AG08395 (cell line): ENCODE data around the gene QDPR.
"Not testable (repeated sequence)": the region's sequence is repeated elsewhere in the genome, so short reads cannot be mapped to it uniquely, and the experiment has no call there.

ENCODE experiments used
- DNase-seq: peaks from one replicate; pipeline ENCODE4 v3.0.0; 2012; ENCODE audit warnings: mixed read lengths, low spot score

QDPR gene

DNA sequence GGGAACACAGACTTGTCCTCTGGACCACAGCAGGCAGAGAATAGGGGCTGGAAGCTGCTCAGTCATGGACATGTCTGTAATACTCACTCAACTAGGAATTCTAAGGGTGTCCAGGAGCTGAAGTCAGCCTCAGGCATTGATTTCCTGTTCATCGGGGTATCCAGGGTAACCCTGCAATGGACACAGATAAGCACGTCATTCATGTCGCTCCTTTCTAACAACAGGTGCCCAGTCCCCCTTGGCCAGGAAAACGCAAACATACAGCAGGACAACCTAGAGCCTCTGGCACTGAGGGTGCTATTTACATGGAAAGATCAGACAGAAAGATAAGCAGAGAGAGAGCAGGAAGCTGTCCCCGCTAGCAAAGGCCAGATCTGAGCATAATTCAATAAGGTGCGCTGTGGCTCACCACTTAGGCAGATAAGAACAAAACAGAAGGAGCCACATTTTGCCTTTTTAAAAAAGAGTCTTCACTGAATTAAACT lies 21.3 kb downstream of the QDPR start:
- DNase-seq, result no peak

DNA sequence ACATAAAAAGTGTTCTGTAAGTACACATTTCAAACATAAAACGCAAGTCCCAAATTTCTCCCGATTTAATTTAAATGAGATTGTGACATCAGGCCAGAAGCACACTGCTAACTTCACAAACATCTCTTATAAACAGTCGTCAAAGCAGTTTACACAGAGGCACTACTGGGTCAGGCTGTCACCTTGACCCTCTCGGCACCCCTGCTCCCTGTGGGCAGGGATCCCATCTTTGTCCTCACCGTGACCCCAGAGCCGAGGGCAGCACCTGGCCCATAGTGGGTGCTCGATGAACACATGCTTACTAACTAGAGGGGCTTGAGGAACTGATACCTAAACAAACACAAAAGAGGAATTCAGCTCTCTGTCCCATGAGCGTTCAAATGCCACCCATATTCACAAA lies 22.2 kb downstream of the QDPR start:
- no peak for DNase-seq

DNA sequence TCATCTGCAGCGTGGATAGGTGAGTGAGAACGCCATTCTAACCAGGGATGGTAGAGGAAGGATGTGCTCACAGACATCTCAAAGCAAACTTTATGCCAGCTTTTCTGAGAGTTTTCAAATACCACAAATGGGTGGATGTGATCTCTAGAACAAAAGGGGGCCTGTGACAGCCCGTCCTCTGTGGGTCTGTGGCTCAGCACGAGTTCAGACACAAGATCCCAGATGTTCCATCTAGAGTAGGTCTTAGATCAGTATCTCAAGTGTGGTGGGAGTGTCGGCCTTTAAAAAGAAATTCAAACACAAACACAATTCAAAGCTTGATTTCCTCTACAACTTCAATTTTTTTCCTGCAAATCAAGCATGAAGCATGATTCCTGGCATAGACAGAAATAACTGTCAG lies 22.8 kb downstream of the QDPR start:
- DNase-seq, result no peak

DNA sequence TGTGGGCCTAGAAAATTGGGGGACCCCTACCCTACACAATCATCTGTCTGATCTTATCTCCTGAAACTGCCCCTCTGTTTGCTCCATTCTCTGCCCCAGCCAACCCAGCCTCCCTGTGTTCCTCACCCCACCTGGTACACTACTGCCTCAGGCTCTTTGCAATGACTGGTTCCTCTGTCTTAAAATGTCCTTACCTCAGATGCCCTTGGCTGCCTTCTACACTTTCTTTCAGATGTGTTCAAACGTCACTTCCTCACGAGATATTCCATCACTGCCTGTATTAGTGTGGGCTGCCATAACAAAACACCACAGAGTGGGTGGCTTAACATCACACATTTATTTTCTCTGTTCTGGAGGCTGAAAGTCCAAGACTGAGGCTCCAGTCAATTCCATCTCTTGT lies 29.2 kb downstream of the QDPR start:
- DNase-seq, result no peak

DNA sequence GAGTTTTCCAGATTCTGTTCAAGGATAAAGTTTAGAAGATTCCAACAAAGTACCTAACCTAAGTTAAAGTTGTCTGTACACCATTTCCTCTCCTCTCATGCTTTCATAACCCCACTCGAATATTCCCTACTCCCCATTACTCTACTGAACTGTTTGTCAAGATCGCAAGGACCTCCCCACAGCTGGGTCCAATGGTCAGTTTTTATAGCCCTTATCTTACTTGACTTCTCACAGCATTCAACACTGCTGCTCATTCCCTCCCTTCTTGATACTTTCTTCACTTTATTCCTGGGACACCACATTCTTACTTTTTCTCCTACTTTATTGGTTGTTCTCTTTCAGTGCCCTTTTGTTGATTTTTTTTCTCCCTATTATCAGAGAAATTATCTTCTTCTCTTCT lies 30.9 kb downstream of the QDPR start:
- DNase-seq, result no peak

DNA sequence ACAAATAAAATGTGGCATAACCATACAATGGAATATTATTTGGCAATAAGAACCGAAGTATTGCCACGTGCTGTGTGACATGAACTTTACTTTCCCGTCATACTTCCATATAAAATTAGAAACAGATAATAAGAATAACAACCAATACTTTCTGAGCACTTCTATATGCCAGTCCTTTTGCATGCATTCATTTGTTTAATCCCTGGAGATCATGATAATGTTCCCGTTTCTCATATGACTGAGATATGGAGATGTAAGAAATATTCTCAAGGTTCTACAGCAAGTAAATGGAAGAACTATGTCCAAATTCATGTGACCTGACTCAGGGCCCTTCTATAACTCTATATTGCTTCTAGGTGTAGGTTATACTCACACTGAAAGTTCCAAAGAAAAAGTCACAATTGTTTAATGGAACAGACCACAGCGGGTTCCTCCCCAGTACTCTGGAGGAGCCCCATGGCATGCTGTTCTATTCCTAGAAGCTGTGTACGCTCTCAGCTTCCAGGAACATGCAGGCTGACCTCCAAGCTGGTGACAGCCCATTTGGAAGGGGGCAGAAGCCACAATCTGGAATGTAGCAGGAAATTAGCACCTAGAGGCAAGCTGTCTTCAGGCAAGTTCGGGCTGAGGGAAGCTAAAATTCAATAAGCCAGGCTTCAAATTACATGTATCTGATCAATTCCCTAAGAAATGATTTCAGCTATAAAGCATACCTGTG lies 31.5 kb downstream of the QDPR start:
- no peak for DNase-seq

DNA sequence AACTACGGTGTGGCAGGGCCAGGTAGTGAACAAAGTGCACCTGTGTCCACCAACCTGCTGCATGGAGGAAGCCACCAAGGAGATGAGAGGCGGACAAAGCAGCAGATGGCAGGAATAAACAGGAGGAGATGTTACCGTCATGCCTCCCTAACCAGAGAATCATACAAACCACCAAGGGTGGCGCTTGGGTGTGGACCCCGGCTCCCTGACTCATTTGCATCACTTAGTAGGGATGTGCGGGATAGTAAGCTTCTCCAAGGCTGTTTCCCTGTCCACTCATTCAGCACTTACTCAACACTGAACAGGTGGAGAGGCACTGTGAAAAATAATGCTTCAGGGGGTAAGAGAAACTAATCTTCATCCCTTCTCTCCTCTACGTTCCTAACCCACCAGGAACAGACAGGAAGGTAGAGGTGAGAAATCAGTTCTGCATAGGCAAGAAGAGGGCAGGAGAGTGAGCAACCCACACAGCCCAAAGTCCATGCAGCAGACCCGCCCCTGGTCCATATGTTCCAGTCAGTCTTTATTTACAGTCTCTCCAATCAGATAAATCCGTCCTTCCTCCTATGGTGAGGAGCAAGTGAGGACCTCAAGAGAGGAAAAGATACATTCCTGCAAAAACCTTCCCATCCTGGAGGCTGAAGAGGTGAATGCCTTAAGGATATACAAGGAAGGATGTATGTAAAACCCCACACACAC lies 34.0 kb downstream of the QDPR start:
- no peak for DNase-seq

DNA sequence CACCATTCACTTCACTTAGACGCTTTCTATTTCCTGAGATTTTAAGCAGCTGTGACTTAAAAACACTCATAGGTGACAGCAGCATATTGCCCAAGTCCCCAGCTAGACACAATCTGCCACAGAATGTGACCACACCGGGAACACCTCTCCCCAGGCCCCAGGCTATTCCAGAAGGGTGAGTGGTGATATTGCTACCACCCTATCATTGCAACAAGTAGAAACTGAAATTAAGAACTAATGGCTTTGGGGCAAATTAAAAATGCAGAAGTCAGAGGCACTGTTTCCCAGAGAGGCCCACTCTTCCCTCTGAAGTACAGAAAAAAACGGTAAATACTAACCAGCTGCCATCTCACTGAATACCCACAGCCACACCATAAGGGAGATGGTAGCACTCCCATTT lies 35.0 kb downstream of the QDPR start:
- DNase-seq, result no peak

DNA sequence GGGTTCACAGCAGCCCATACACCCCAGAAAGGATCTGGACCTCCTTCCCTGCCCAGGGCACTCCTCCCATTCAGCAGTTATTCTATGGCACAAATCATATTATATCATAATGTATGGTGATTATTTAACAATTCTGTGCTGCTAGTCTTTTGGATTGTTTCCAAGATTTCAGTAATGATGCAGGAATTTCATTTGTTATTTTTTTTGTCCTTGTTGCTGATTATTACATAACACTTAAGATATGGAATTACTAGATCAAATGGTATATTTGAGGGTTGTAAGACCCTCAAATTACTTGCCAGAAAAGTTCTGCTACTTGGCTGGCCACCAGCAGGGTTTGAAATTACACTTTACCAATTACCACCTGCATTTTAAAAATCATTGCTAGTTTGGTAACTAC lies 36.4 kb downstream of the QDPR start:
- no peak for DNase-seq

DNA sequence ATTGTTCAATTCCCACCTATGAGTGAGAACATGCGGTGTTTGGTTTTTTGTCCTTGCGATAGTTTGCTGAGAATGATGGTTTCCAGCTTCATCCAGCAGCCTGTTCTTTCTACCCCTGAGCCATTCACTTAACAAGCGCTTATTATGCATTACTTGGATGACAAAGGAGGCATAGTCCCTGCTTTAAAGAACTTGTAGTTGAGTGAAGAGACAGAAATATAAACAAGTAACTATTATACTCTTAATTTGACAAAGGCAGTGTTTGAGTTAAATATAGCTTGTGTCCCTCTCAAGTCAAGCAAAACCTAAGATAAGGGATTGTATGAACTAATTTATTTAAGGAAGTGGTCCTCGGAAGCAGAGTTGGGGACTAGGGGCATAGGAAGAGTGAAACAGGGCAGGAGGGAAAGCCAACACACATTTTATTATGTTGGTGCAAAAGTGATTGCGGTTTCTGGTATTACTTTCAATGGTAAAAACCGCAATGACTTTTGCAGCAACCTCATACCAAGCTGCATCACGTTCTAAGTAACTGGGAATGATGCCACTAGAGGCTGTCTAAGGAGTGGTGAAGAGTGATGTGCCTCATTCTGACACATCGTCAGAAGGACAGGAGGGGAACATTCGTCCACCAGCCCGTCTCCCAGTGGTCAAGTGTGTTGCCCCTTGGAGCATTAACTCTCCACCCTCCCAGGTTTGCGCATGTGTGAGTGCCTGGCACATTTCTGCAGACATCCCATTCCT lies 41.8 kb downstream of the QDPR start:
- DNase-seq, result no peak

DNA sequence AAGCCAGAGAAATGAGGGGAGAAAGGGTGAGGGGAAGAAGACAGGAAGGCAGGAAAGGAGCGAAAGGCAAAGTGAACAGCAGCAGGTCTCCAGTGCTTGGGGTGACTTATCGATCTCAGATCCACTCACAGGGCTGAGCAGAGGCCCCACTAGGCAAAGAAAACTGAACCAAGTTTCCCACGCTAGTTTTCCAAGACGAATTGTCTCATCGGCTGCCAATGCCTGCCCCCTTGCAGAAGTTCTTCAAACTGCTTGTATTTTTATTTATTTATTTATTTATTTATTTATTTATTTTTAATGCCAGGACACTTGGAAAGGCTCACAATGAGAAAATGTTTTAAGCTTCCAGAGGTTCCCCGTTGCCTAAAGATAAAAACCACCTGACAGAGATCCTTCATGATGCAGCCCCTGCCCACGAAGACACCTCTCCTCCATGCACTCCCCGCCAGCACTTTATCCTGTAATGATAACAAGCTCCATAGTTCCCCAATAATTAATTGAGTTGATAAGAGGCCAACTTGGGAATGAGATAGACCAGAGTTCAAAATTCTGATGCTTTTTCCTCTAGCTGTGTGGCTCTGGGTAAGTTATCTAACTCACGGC lies 43.2 kb downstream of the QDPR start:
- DNase-seq, result peak; percentile 53

DNA sequence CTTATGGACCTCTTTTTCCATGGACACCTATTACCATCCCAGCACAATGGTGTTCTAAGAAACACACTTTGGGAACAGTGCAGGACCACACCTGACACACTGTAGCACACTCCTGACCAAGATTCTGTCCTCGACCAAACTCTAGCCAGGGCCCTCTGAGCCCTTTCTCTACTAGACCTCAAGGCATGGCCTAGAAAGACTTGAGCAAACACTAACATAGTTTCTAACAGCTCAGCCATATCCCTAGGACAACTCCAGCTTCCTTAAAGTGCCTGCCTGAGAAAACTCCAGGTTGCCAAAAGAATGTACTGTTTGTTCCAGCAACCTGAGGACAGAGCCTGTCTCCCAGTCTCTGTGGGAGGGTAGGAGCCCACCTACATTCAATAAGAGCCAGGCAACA lies 48.3 kb downstream of the QDPR start:
- no peak for DNase-seq

DNA sequence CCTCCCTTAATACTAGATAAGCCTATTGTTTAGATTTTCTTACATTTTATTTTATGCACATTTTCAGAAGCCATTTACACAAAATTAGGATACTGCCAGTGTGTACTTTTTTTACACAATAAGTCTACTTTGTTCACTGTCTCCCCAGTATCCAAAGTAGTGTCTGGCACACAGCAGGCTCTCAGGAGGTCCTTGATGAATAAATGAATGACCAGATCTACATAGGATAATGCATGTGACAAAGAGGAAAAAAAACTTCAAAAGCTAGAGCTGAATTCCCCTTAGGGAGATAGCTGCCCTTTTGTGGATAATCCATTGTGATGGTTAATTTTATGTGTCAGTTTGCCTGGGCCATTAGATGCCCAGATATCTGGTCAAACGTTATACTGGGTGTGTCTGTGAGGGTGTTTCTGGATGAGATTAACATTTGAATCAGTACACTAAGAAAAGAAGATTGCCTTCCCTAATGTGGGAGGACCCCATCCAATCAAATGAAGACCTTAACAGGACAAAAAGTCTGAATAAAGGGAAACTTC lies 61.6 kb downstream of the QDPR start:
- DNase-seq, result no peak

DNA sequence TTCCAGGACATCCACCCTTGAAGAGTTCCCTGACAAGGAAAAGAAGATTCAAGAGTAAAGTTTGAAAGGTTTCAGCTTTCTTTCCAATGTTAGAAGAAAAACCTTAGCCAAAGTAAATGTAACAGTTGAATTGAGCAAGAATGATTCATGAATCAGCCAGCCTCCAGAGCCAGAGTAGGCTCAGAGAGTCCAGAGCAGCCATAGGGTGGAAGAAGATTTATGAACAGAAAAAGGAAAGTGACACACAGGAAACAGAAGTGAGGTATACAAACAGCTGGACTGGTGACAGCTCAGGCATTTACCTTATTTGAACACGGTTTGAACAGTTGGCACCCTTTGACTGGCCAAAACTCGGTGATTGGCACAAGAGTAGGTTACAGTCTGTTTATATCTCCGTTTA lies 63.2 kb downstream of the QDPR start:
- peak; percentile 47 for DNase-seq

DNA sequence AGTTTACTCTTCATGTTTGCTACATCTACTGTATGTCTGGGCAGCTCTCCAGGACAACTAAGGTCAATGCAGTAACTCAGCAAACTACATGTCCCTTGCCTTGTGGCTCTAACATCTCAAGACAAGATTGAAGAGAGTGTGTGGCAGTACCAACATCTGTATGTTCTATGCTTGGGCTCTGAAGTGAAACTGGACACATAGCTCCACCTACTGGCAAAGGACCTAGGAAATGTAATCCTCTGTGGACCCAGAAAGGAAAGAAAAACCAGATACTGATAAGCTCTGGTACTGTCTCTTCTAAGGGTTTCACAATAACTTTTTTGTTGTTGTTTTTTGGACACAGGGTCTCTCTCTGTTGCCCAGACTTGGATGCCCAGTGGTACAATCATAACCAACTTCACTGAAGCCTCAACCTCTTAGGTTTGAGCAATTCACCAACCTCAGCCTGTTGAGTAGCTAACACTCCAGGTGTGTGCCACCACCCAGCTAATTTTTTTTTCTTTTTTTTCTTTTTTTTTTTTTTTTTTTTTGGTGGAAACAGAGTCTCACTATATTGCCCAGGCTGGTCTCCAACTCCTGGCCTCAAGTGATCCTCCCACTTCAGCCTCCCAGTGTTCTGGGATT lies 64.1 kb downstream of the QDPR start:
- peak; percentile 79 for DNase-seq

DNA sequence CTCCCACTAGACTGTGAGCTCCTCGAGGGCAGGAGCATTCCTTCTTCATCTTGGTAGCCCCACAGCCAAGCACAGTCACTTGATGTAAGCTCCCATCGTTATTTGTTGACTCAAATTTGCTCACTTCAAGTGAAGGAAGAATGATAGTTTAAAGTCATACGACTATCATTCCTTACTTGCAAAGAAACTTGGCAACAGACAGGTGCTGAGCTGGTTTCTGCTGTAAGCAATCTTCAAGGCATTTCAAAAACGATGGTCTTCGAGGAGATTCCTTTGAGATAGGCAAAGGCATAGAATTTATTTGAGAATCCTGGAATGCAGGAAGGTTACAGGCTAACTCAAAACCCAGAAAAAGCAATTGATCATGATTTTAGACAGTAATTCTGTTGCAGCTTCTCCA lies 64.8 kb downstream of the QDPR start:
- DNase-seq, result peak; percentile 10

DNA sequence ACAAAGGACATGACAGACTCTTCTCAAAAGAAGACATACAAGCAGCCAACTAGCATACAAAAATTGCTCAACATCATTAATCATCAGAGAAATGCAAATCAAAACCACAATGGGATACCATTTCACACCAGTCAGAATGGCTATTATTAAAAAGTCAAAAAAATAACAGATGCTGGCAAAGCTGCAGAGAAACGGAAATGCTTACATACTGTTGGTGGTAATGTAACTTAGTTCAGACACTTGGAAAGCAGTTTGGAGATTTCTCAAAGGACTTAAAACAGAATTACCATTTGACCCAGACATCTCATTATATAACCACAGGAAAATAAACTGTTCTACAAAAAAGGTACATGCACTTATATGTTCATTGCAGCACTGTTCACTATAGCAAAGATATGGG lies 69.4 kb downstream of the QDPR start:
- DNase-seq, result not testable (repeated sequence)

DNA sequence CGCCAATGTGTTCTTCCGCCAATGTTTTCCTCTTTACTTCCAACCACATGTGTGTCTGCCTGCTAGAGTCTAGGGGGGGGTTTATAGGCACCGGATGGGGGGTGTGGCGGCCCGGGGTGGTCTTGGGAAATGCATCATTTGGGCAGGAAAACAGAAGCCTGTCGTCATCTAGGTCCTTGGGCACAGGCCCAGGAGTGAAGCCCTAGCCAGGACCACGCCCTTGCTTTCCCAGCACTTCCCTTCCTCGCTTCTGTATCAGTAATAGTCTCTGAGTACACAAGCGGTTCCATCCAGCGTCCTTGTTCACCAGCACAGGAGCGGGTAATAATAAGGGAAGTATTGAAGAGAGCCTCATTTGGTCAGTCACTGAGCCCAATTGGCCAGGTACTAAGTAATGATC lies 74.5 kb downstream of the QDPR start:
- DNase-seq, result no peak

DNA sequence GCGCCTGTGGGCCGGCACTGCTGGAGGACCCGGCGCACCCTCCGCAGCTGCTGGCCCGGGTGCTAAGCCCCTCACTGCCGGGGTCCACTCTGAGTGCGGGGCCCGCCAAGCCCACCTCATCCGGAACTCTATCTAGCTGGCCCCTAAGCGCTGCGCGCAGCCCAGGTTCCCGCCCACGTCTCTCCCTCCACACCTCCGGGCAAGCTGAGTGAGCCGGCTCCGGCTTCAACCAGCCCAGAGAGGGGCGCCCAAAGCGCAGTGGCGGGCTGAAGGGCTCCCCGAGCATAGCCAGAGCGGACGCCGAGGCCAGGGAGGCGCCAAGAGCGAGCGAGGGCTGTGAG lies 75.2 kb downstream of the QDPR start:
- DNase-seq, result no peak
